A549 (cell line): ENCODE results near the gene ALDH16A1.

Experiments used
- CEBPB ChIP-seq, 2 experiments: fragments of >200 bp in 1 of 2; sonication (Bioruptor Twin) in 1 of 2; formaldehyde crosslinking in 1 of 2; IDR thresholded peaks; 2 replicates each; pipeline ENCODE4 v1.6.1; 2012 to 2016
- EP300 ChIP-seq, 2 experiments: fragments of >200 bp; sonication (Bioruptor Twin); formaldehyde crosslinking; IDR thresholded peaks; 2 replicates in 1 of 2; 3 replicates in 1 of 2; pipeline ENCODE4 v1.6.1; 2016 to 2017
- FOSL2 ChIP-seq, 2 experiments: fragments of 450-650 bp in 1 of 2; fragments of >200 bp in 1 of 2; sonication (Bioruptor Twin) in 1 of 2; formaldehyde crosslinking; IDR thresholded peaks; 2 replicates each; pipeline versions ENCODE4 v1.5.0 to v1.6.1; 2016 to 2020; ENCODE audit warnings: mild to moderate bottlenecking in 1 of 2, moderate library complexity in 1 of 2
- MAFK ChIP-seq: fragments of 450-650 bp; IDR thresholded peaks from 2 replicates; pipeline ENCODE4 v1.6.1; 2014; ENCODE audit not compliant: partially characterized antibody
- MYC ChIP-seq: IDR thresholded peaks from 2 replicates; pipeline ENCODE4 v1.6.1; 2012; ENCODE audit warnings: mild to moderate bottlenecking, inconsistent platforms, low read length, improper control_type of control experiment, borderline replicate concordance
- POLR2A ChIP-seq: IDR thresholded peaks from 2 replicates; pipeline ENCODE4 v1.6.1; 2012; ENCODE audit warnings: mild to moderate bottlenecking, low read length
- POLR2AphosphoS2 ChIP-seq: conservative IDR thresholded peaks from 2 replicates; pipeline ENCODE4 v1.6.1; 2012; ENCODE audit warnings: low read length, improper control_type of control experiment, inconsistent platforms
- ZNF302 ChIP-seq: fragments of 250-450 bp; sonication (Bioruptor Pico); IDR thresholded peaks from 2 replicates; pipeline ENCODE4 v1.9.0; 2021; ENCODE audit warnings: inconsistent platforms, mild to moderate bottlenecking, moderate library complexity
- TF ChIP-seq, protein P1 (sequence below): fragments of >200 bp; sonication (Bioruptor Twin); formaldehyde crosslinking; IDR thresholded peaks from 3 replicates; pipeline ENCODE4 v1.5.1; 2016
- TF ChIP-seq, protein P2 (sequence below): fragments of 150-350 bp; IDR thresholded peaks from 2 replicates; pipeline ENCODE4 v1.6.1; 2014; ENCODE audit warnings: low read depth, mild to moderate bottlenecking, low read length

DNA sequence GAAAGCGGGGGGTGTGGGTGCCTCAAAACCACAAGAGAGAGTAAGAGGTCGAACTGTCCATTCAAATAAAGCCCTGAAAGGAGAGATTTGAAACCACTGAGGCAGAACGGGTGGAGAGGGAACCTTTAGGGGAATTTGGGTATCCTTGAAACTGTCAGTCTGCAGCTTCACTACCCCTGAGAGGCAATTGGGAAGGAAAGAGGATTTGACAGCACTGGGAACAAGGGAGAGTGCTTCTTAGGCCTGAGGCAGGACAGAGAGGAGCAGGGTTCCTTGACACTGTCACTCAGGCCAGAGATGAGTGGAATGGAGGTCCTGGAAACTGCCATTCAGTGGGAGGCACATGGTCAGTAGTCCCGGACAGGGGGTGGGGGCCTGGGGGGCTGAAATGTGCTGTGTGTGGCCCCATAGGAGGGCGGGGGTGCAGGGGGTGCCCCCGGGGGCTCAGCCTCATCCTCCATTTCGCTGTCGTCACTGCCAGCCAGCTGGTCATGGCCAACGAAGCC, 22.8 kb upstream of the ALDH16A1 start:
- TF ChIP-seq, protein P1, sequence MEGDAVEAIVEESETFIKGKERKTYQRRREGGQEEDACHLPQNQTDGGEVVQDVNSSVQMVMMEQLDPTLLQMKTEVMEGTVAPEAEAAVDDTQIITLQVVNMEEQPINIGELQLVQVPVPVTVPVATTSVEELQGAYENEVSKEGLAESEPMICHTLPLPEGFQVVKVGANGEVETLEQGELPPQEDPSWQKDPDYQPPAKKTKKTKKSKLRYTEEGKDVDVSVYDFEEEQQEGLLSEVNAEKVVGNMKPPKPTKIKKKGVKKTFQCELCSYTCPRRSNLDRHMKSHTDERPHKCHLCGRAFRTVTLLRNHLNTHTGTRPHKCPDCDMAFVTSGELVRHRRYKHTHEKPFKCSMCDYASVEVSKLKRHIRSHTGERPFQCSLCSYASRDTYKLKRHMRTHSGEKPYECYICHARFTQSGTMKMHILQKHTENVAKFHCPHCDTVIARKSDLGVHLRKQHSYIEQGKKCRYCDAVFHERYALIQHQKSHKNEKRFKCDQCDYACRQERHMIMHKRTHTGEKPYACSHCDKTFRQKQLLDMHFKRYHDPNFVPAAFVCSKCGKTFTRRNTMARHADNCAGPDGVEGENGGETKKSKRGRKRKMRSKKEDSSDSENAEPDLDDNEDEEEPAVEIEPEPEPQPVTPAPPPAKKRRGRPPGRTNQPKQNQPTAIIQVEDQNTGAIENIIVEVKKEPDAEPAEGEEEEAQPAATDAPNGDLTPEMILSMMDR = no peak
- no peak for TF ChIP-seq POLR2AphosphoS2
- TF ChIP-seq CEBPB (IDR thresholded peaks at IDR 0.05) = no peak
- no peak for TF ChIP-seq MAFK
- TF ChIP-seq, protein P2, sequence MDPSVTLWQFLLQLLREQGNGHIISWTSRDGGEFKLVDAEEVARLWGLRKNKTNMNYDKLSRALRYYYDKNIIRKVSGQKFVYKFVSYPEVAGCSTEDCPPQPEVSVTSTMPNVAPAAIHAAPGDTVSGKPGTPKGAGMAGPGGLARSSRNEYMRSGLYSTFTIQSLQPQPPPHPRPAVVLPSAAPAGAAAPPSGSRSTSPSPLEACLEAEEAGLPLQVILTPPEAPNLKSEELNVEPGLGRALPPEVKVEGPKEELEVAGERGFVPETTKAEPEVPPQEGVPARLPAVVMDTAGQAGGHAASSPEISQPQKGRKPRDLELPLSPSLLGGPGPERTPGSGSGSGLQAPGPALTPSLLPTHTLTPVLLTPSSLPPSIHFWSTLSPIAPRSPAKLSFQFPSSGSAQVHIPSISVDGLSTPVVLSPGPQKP = no peak
- no peak for TF ChIP-seq FOSL2 (IDR thresholded peaks at IDR 0.05)
- no peak for TF ChIP-seq FOSL2 (CRISPR knock-in tag; IDR thresholded peaks at IDR 0.05)
- no peak for TF ChIP-seq POLR2A
- no peak for TF ChIP-seq EP300 (IDR thresholded peaks at IDR 0.05)
- no peak for TF ChIP-seq ZNF302 (CRISPR knock-in tag)
- no peak for TF ChIP-seq MYC
